Liver (tissue), 9 donors: ENCODE measurements around the gene SOX8. TPM values are rescaled to one million over a fixed set of nuclear protein-coding genes. Genes with fewer than 3 reads are reported as not detected.
"Not testable (repeated sequence)": the region's sequence is repeated elsewhere in the genome, so short reads cannot be mapped to it uniquely, and the experiment has no call there.

Source experiments
- DNase-seq: peaks from one replicate; pipeline ENCODE4 v3.0.0-alpha.2; 2017; ENCODE audit warnings: low spot score
- H3K27ac ChIP-seq, 2 donors: one replicate each; pipeline ENCODE4 v1.7.0; 2013; ENCODE audit warnings: inconsistent platforms in 2 of 2, low read length in 2 of 2, control low read depth in 1 of 2, low read depth in 1 of 2, mild to moderate bottlenecking in 1 of 2
- H3K27me3 ChIP-seq, 4 donors: one replicate each; pipeline versions ENCODE4 v1.6.1 to v1.7.0; 2013; ENCODE audit warnings: low read length in 3 of 4, inconsistent platforms in 1 of 4, mild to moderate bottlenecking in 1 of 4, moderate library complexity in 1 of 4; ENCODE audit not compliant: control insufficient read depth in 4 of 4, insufficient read depth in 4 of 4
- H3K36me3 ChIP-seq, 4 donors: one replicate each; pipeline versions ENCODE4 v1.6.1 to v1.7.0; 2013; ENCODE audit warnings: low read length in 3 of 4, mild to moderate bottlenecking in 3 of 4, low read depth in 1 of 4, moderate library complexity in 1 of 4; ENCODE audit not compliant: control insufficient read depth in 4 of 4, insufficient read depth in 3 of 4
- H3K4me1 ChIP-seq, 4 donors: one replicate each; pipeline versions ENCODE4 v1.6.1 to v1.7.0; 2013; ENCODE audit warnings: low read length in 3 of 4, mild to moderate bottlenecking in 3 of 4, moderate library complexity in 1 of 4; ENCODE audit not compliant: control insufficient read depth in 4 of 4, insufficient read depth in 4 of 4
- H3K4me3 ChIP-seq, 3 donors: one replicate each; pipeline versions ENCODE4 v1.6.1 to v1.7.0; 2013; ENCODE audit warnings: low read length in 3 of 3, control low read depth in 1 of 3, low read depth in 1 of 3, mild to moderate bottlenecking in 1 of 3
- H3K9ac ChIP-seq, 2 donors: one replicate each; pipeline ENCODE4 v1.7.0; 2013; ENCODE audit warnings: low read length in 2 of 2, mild to moderate bottlenecking in 2 of 2, moderate library complexity in 2 of 2, control low read depth in 1 of 2, low read depth in 1 of 2
- H3K9me3 ChIP-seq, 4 donors: one replicate each; pipeline versions ENCODE4 v1.6.1 to v1.7.0; 2013; ENCODE audit warnings: low read length in 3 of 4; ENCODE audit not compliant: control insufficient read depth in 4 of 4
- EGR1 ChIP-seq, 2 donors: IDR thresholded peaks; 2 replicates each; pipeline ENCODE4 v1.6.1; 2016 to 2018; ENCODE audit warnings: antibody characterized with exemption in 2 of 2, low read depth in 2 of 2
- FOXA1 ChIP-seq: IDR thresholded peaks from 2 replicates; pipeline ENCODE4 v1.6.1; 2016; ENCODE audit warnings: antibody characterized with exemption
- FOXA2 ChIP-seq: IDR thresholded peaks from 2 replicates; pipeline ENCODE4 v1.6.1; 2016; ENCODE audit warnings: antibody characterized with exemption
- GABPA ChIP-seq, 2 donors: IDR thresholded peaks in 1 of 2; conservative IDR thresholded peaks in 1 of 2; 2 replicates each; pipeline ENCODE4 v1.6.1; 2016; ENCODE audit warnings: antibody characterized with exemption in 2 of 2, mild to moderate bottlenecking in 1 of 2, moderate library complexity in 1 of 2
- HNF4G ChIP-seq: IDR thresholded peaks from 2 replicates; pipeline ENCODE4 v1.6.1; 2016; ENCODE audit warnings: antibody characterized with exemption
- JUND ChIP-seq, 2 donors: IDR thresholded peaks; 2 replicates each; pipeline ENCODE4 v1.6.1; 2016; ENCODE audit warnings: antibody characterized with exemption in 2 of 2
- NR2F2 ChIP-seq: IDR thresholded peaks from 2 replicates; pipeline ENCODE4 v1.6.1; 2016; ENCODE audit warnings: antibody characterized with exemption
- RAD21 ChIP-seq, 2 donors: IDR thresholded peaks; 2 replicates each; pipeline ENCODE4 v1.6.1; 2016; ENCODE audit warnings: antibody characterized with exemption in 2 of 2, mild to moderate bottlenecking in 2 of 2
- RXRA ChIP-seq, 2 donors: IDR thresholded peaks; 2 replicates each; pipeline ENCODE4 v1.6.1; 2017 to 2018; ENCODE audit warnings: antibody characterized with exemption in 2 of 2, mild to moderate bottlenecking in 1 of 2
- SP1 ChIP-seq: IDR thresholded peaks from 2 replicates; pipeline ENCODE4 v1.6.1; 2018; ENCODE audit warnings: antibody characterized with exemption, mild to moderate bottlenecking
- YY1 ChIP-seq: IDR thresholded peaks from 2 replicates; pipeline ENCODE4 v1.6.1; 2016; ENCODE audit warnings: antibody characterized with exemption, mild to moderate bottlenecking
- WGBS: extraction: QIAGEN DNeasy Blood & Tissue Kit; methylation state at CpG from one replicate; pipeline ENCODE4 v1.1.7; 2013; 5-methylcytosine and 5-hydroxymethylcytosine counted together
- polyA plus RNA-seq, 2 donors: library from polyadenylated mRNA; stranded (reverse) in 1 of 2; unstranded in 1 of 2; fragments of 200-250 nt in 1 of 2; fragments of >200 nt in 1 of 2; fragmentation: Nextera tagmentation in 1 of 2; extraction: Ambion mirVana in 1 of 2; gene quantifications; one replicate each; pipeline versions ENCODE4 v1.2.1 to v1.2.3, GENCODE V29; 2013 to 2015
- total RNA-seq, 2 donors: library from RNA; depleted of rRNA; stranded (reverse); fragments of >200 nt; gene quantifications; one replicate each; pipeline ENCODE4 v1.2.3, GENCODE V29; 2014
- TF ChIP-seq, protein P1 (sequence below): IDR thresholded peaks from 2 replicates; pipeline ENCODE4 v1.6.1; 2016; ENCODE audit warnings: antibody characterized with exemption
- TF ChIP-seq, protein P2 (sequence below): IDR thresholded peaks from 2 replicates; pipeline ENCODE4 v1.6.1; 2016; ENCODE audit warnings: antibody characterized with exemption, mild to moderate bottlenecking
- TF ChIP-seq, protein P3 (sequence below): fragments of 150-350 bp; IDR thresholded peaks from 2 replicates; pipeline ENCODE4 v1.5.1; 2017; ENCODE audit warnings: improper control_type of control experiment, low read depth, low read length; ENCODE audit not compliant: missing input control
- TF ChIP-seq, protein P4 (sequence below): IDR thresholded peaks from 2 replicates; pipeline ENCODE4 v1.6.1; 2016; ENCODE audit warnings: antibody characterized with exemption
- donor health status: healthy.
- donor health status: healthy.
- donor health status: healthy.
- donor health status: healthy.
- donor health status: healthy.

Gene SOX8
- total and polyA plus RNA-seq, 4 donors = 0.05 to 0.33 (median 0.17) TPM; not detected in 1

DNA sequence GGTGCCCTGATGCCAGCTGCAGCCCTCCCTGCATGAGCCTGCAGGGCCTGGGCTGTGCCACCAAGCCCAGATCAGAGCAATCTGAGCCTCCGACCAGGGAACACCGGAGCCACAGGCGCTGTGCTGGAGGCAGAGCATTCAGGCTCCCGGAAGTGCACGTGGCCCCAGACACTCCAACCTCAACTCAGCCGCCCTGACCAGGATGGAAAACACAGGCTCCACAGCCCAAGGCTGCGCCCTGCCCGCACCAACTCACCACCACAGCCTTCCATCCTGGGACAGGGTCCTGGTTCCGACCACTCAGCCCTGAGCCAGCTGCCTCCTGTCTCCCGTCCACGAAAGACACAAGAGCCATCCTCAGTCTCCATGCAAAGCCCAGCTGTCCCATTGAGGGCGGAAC, 29.2 kb upstream of the SOX8 start:
- Histone ChIP-seq H3K9me3 (no peaks in the 10 kb centered on the region), H3K27ac (no peak overlapping the region), H3K4me3 (no peak overlapping the region), H3K36me3 (peaks cover 0 to 18% (median 2%) of the 10 kb centered on the region in 4 donors), H3K27me3 (no peaks in the 10 kb centered on the region), H3K4me1 (no peaks in the 10 kb centered on the region), H3K9ac (no peak overlapping the region)
- 91% methylated on average over 12 of the region's 12 CpGs for WGBS
- no peak for TF ChIP-seq EGR1 (IDR thresholded peaks at IDR 0.05; ENCODE audit: low read depth in 2 of 2)
- no peak for TF ChIP-seq FOXA2
- TF ChIP-seq, protein P1, sequence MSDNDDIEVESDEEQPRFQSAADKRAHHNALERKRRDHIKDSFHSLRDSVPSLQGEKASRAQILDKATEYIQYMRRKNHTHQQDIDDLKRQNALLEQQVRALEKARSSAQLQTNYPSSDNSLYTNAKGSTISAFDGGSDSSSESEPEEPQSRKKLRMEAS = no peak
- no peak for DNase-seq

DNA sequence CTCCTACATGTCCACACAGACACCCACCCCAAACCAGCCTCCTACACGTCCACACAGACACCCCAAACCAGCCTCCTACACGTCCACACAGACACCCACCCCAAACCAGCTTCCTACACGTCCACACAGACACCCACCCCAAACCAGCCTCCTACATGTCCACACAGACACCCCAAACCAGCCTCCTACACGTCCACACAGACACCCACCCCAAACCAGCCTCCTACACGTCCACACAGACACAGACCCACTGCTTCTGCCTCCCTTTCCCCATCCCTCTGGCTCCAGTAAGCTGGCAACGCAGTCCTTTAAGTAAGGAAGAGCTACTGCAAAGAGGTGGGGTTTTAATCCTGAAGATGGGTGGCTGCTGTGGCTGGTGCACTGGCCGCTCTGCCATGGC, 27.8 kb upstream of the SOX8 start:
- H3K4me1 ChIP-seq, H3K4me3 ChIP-seq: not testable (repeated sequence)
- 92% methylated on average over 6 of the region's 7 CpGs for WGBS

DNA sequence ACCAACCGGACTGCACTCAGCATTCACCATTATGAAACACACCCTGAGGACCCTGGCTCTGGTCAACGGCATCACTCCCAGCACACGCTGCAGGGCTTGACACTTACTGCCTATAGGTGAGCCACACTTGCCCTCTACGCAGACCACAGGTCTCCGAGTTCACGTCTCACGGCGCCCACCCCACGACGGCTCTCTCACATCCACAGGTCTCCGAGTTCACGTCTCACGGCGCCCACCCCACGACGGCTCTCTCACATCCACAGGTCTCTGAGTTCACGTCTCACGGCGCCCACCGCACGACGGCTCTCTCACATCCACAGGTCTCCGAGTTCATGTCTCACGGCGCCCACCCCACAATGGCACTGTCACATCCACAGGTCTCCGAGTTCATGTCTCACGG, 25.8 kb upstream of the SOX8 start:
- not testable (repeated sequence) for H3K9me3 ChIP-seq, H3K4me3 ChIP-seq, H3K27me3 ChIP-seq, DNase-seq, H3K4me1 ChIP-seq, H3K27ac ChIP-seq, H3K9ac ChIP-seq
- H3K36me3 ChIP-seq = peaks cover 0 to 18% (median 2%) of the 10 kb centered on the region in 4 donors
- 97% methylated on average over 27 of the region's 27 CpGs for WGBS

More for the DNA sequence above, 27.8 kb upstream of the SOX8 start:
- not testable (repeated sequence) for H3K27ac ChIP-seq, H3K9ac ChIP-seq, H3K9me3 ChIP-seq, H3K27me3 ChIP-seq, DNase-seq
- peaks cover 0 to 18% (median 2%) of the 10 kb centered on the region in 4 donors for H3K36me3 ChIP-seq

DNA sequence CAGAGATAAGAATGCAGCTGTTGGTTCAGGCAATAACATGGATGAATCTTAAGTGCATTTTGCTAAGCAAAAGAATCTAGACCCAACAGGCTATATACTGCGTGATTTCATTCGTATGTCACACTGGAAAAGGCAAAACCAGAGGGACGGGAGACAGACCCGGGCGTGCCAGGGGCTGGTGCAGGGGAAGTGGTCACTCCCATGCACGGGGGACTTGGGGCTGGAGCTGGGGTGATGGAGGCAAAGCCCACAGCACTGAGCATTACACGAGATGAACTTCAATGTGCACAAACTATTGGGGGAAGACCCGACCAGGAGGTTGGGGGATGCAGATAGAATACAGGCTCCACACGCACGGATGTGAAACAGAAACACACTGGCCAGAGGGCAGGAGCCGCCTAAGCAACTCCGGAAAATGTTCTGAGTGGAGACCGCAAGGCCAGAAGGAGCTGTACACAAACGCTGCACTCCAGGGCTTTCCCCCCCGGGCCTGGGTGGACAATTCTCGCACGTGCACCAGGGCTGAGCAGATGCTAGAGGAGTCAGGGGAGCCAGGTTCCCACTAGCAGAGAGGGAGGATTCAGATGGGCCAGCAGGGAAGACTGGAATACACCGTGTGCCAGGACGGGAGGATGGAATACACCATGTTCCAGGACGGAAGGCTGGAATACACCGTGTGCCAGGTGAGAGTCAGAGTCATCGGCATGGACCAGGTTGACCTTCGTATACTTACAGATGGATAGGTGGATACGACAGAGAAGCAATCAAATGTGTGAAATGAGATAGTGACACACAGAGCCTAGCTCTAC, 22.1 kb upstream of the SOX8 start:
- peaks cover 0 to under 1% (median 0%) of the 10 kb centered on the region in 4 donors for H3K36me3 ChIP-seq
- H3K27me3 ChIP-seq = no peaks in the 10 kb centered on the region
- DNase-seq = no peak
- 92% methylated on average over 24 of the region's 24 CpGs for WGBS
- H3K4me1 ChIP-seq = no peaks in the 10 kb centered on the region
- no peak overlapping the region for H3K4me3 ChIP-seq
- H3K9ac ChIP-seq = no peak overlapping the region
- no peaks in the 10 kb centered on the region for H3K9me3 ChIP-seq
- no peak overlapping the region for H3K27ac ChIP-seq
- no peak for TF ChIP-seq GABPA (IDR thresholded peaks at IDR 0.05 in 1 of 2, conservative IDR thresholded peaks at IDR 0.05 in 1 of 2)
- no peak for TF ChIP-seq SP1
- TF ChIP-seq JUND (IDR thresholded peaks at IDR 0.05) = no peak
- TF ChIP-seq, protein P1 = no peak
- TF ChIP-seq, protein P2, sequence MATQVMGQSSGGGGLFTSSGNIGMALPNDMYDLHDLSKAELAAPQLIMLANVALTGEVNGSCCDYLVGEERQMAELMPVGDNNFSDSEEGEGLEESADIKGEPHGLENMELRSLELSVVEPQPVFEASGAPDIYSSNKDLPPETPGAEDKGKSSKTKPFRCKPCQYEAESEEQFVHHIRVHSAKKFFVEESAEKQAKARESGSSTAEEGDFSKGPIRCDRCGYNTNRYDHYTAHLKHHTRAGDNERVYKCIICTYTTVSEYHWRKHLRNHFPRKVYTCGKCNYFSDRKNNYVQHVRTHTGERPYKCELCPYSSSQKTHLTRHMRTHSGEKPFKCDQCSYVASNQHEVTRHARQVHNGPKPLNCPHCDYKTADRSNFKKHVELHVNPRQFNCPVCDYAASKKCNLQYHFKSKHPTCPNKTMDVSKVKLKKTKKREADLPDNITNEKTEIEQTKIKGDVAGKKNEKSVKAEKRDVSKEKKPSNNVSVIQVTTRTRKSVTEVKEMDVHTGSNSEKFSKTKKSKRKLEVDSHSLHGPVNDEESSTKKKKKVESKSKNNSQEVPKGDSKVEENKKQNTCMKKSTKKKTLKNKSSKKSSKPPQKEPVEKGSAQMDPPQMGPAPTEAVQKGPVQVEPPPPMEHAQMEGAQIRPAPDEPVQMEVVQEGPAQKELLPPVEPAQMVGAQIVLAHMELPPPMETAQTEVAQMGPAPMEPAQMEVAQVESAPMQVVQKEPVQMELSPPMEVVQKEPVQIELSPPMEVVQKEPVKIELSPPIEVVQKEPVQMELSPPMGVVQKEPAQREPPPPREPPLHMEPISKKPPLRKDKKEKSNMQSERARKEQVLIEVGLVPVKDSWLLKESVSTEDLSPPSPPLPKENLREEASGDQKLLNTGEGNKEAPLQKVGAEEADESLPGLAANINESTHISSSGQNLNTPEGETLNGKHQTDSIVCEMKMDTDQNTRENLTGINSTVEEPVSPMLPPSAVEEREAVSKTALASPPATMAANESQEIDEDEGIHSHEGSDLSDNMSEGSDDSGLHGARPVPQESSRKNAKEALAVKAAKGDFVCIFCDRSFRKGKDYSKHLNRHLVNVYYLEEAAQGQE = no peak
- TF ChIP-seq HNF4G = no peak
- no peak for TF ChIP-seq FOXA2
- no peak for TF ChIP-seq NR2F2
- TF ChIP-seq, protein P3, sequence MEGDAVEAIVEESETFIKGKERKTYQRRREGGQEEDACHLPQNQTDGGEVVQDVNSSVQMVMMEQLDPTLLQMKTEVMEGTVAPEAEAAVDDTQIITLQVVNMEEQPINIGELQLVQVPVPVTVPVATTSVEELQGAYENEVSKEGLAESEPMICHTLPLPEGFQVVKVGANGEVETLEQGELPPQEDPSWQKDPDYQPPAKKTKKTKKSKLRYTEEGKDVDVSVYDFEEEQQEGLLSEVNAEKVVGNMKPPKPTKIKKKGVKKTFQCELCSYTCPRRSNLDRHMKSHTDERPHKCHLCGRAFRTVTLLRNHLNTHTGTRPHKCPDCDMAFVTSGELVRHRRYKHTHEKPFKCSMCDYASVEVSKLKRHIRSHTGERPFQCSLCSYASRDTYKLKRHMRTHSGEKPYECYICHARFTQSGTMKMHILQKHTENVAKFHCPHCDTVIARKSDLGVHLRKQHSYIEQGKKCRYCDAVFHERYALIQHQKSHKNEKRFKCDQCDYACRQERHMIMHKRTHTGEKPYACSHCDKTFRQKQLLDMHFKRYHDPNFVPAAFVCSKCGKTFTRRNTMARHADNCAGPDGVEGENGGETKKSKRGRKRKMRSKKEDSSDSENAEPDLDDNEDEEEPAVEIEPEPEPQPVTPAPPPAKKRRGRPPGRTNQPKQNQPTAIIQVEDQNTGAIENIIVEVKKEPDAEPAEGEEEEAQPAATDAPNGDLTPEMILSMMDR = no peak
- TF ChIP-seq RXRA (IDR thresholded peaks at IDR 0.05) = no peak
- TF ChIP-seq FOXA1 = no peak
- TF ChIP-seq YY1 = no peak
- no peak for TF ChIP-seq RAD21 (IDR thresholded peaks at IDR 0.05)
- TF ChIP-seq, protein P4, sequence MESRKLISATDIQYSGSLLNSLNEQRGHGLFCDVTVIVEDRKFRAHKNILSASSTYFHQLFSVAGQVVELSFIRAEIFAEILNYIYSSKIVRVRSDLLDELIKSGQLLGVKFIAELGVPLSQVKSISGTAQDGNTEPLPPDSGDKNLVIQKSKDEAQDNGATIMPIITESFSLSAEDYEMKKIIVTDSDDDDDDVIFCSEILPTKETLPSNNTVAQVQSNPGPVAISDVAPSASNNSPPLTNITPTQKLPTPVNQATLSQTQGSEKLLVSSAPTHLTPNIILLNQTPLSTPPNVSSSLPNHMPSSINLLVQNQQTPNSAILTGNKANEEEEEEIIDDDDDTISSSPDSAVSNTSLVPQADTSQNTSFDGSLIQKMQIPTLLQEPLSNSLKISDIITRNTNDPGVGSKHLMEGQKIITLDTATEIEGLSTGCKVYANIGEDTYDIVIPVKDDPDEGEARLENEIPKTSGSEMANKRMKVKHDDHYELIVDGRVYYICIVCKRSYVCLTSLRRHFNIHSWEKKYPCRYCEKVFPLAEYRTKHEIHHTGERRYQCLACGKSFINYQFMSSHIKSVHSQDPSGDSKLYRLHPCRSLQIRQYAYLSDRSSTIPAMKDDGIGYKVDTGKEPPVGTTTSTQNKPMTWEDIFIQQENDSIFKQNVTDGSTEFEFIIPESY = no peak
